HG03460 (cell line): ENCODE data around the gene SERP2.
"Not testable (repeated sequence)": the region's sequence is repeated elsewhere in the genome, so short reads cannot be mapped to it uniquely, and the experiment has no call there.

Experiments
- ATAC-seq: cut with Tn5 transposase; IDR thresholded peaks from one replicate; pipeline ENCODE4 v1.9.1; 2021; ENCODE audit not compliant: unreplicated experiment

Gene SERP2

GRCh38 chr13:44373601-44374347, at the start of gene SERP2:
Gene SERP2 (plus strand): TSS chr13:44373824. CDS start chr13:44374026, 202 bp downstream.
- no peak for ATAC-seq

- ATAC-seq: no peak
Observed at GRCh38 chr13:44326961-44327360, 46.7 kb upstream of the SERP2 start.

- not testable (repeated sequence) for ATAC-seq
Observed at GRCh38 chr13:44329041-44329440, 44.6 kb upstream of the SERP2 start.

GRCh38 chr13:44329909-44330545, 43.6 kb upstream of the SERP2 start:
- no peak for ATAC-seq

GRCh38 chr13:44331446-44331845, 42.2 kb upstream of the SERP2 start:
- ATAC-seq: no peak

- no peak for ATAC-seq
Observed at GRCh38 chr13:44331912-44332851, 41.4 kb upstream of the SERP2 start.

- ATAC-seq: no peak
Observed at GRCh38 chr13:44333950-44334655, 39.5 kb upstream of the SERP2 start.

GRCh38 chr13:44334751-44335150, 38.9 kb upstream of the SERP2 start:
- no peak for ATAC-seq

GRCh38 chr13:44336934-44337333, 36.7 kb upstream of the SERP2 start:
- ATAC-seq: no peak

GRCh38 chr13:44337581-44337980, 36.0 kb upstream of the SERP2 start:
- no peak for ATAC-seq

GRCh38 chr13:44340508-44340907, 33.1 kb upstream of the SERP2 start:
- no peak for ATAC-seq

- ATAC-seq: no peak
Observed at GRCh38 chr13:44342741-44343140, 30.9 kb upstream of the SERP2 start.

GRCh38 chr13:44346534-44346933, 27.1 kb upstream of the SERP2 start:
- ATAC-seq: no peak

GRCh38 chr13:44347301-44347700, 26.3 kb upstream of the SERP2 start:
- no peak for ATAC-seq

GRCh38 chr13:44347949-44348348, 25.7 kb upstream of the SERP2 start:
- ATAC-seq: no peak

GRCh38 chr13:44350775-44351504, 22.7 kb upstream of the SERP2 start:
- ATAC-seq: no peak

- ATAC-seq: no peak
Observed at GRCh38 chr13:44351505-44351854, 22.1 kb upstream of the SERP2 start.

- ATAC-seq: no peak
Observed at GRCh38 chr13:44352202-44352601, 21.4 kb upstream of the SERP2 start.

GRCh38 chr13:44352671-44353070, 21.0 kb upstream of the SERP2 start:
- no peak for ATAC-seq

GRCh38 chr13:44354331-44354730, 19.3 kb upstream of the SERP2 start:
- ATAC-seq: no peak
